ENCODE results near the gene NPLOC4. TPM values are rescaled to one million over a fixed set of nuclear protein-coding genes. Genes with fewer than 3 reads are reported as not detected.
"Not testable (repeated sequence)": the region's sequence is repeated elsewhere in the genome, so short reads cannot be mapped to it uniquely, and the experiment has no call there.

Gene NPLOC4
- total and polyA plus RNA-seq, 2 of the 8 experiments (the other 6 are each of a cell fraction or from before 2014, with no cell fraction given): 70.7 to 92.7 TPM

- H3K23me2 ChIP-seq (ENCODE audit: low read depth, low read length): not testable (repeated sequence)
Measured at GRCh38 chr17:81584771-81585170, 52.1 kb downstream of the NPLOC4 start.

More at GRCh38 chr17:81584771-81585170, 52.1 kb downstream of the NPLOC4 start:
- H3K27me3 ChIP-seq (replicated peaks in 1 of 4; ENCODE audit: control insufficient read depth in 3 of 4, extremely low read depth in 1 of 4, insufficient read depth in 3 of 4, low read length in 3 of 4); H2BK20ac ChIP-seq (ENCODE audit: low read length); H3K9ac ChIP-seq (replicated peaks in 1 of 4; ENCODE audit: extremely low read depth in 1 of 4, low read depth in 3 of 4, low read length in 3 of 4); H3K79me1 ChIP-seq (ENCODE audit: low read depth, low read length); FAIRE-seq; H3K9me3 ChIP-seq (ENCODE audit: insufficient read depth in 2 of 2, low read depth in 1 of 2, low read length in 1 of 2); H3K4me2 ChIP-seq (ENCODE audit: insufficient read depth in 1 of 2, low read depth in 2 of 2, low read length in 2 of 2); H4K5ac ChIP-seq (ENCODE audit: insufficient read length, low read depth, low read length); H3K4me1 ChIP-seq (replicated peaks in 1 of 4; ENCODE audit: control insufficient read depth in 3 of 4, insufficient read depth in 4 of 4, low read length in 3 of 4); H3K79me2 ChIP-seq (ENCODE audit: control insufficient read depth in 1 of 2, insufficient read depth in 2 of 2, low read length in 2 of 2); H2AFZ ChIP-seq (ENCODE audit: low read length); H2AK5ac ChIP-seq (ENCODE audit: low read depth, low read length); H4K91ac ChIP-seq (replicated peaks; ENCODE audit: insufficient read length, low read length); H3K23ac ChIP-seq (ENCODE audit: insufficient read length); H3K4ac ChIP-seq (replicated peaks; ENCODE audit: insufficient read length, low read depth, low read length); H4K8ac ChIP-seq (ENCODE audit: extremely low read depth, insufficient read depth, low read length); H3K18ac ChIP-seq (ENCODE audit: extremely low read depth, low read length); H3K4me3 ChIP-seq (ENCODE audit: extremely low read depth in 1 of 4, insufficient read depth in 2 of 4, low read depth in 3 of 4, low read length in 4 of 4); H2BK15ac ChIP-seq (ENCODE audit: low read length); H3K27ac ChIP-seq (ENCODE audit: low read depth, low read length); H2BK120ac ChIP-seq (replicated peaks; ENCODE audit: low read depth, low read length); H3K56ac ChIP-seq (replicated peaks; ENCODE audit: insufficient read length, low read depth, low read length); DNase-seq (ENCODE audit: low read depth in 1 of 2, low spot score in 2 of 2); H2BK5ac ChIP-seq (ENCODE audit: low read depth, low read length); H3K14ac ChIP-seq (ENCODE audit: insufficient read length); H2BK12ac ChIP-seq (ENCODE audit: low read depth, low read length): not testable (repeated sequence)
- H3K36me3 ChIP-seq (ENCODE audit: control insufficient read depth in 2 of 4, insufficient read depth in 4 of 4, low read length in 3 of 4): peaks cover 17 to 41% (median 38%) of the 10 kb centered on the region in 4 experiments
- POLR2A ChIA-PET (ENCODE audit: partially characterized antibody): interaction anchor here (3.1 kb wide), 1 partner anchor 11 kb away, joined by 14 read pairs; no protein-coding TSS in a partner anchor
- peaks cover 10 to 11% of the 10 kb centered on the region in 2 experiments for H4K20me1 ChIP-seq (replicated peaks in 1 of 2; ENCODE audit: control insufficient read depth in 1 of 2, insufficient read depth in 2 of 2, low read length in 2 of 2)
- CTCF ChIA-PET (ENCODE audit: partially characterized antibody): interaction anchor here (1.5 to 3.3 kb wide), 2 partner anchors 17 to 31 kb away, joined by 3 to 21 read pairs; no protein-coding TSS in a partner anchor
- 86% methylated on average over 11 of the region's 14 CpGs; no CpG with 5 or more reads in 1 of the 2 experiments for WGBS, 2 experiments (ENCODE audit: extremely low coverage in 1 of 2, insufficient coverage in 1 of 2, insufficient read length in 1 of 2, insufficient replicate concordance in 2 of 2, low coverage in 1 of 2, low lambda C conversion rate in 2 of 2, missing lambda C conversion rate in 1 of 2)

Measured in H1 (cell line).